Lower leg skin (tissue), 4 donors: ENCODE data around the gene PTPN4. TPM values are rescaled to one million over a fixed set of nuclear protein-coding genes. Genes with fewer than 3 reads are reported as not detected.

ENCODE experiments used
- DNase-seq, 2 donors: peaks; one replicate each; pipeline ENCODE4 v3.0.0-alpha.2; 2019; ENCODE audit warnings: low spot score in 2 of 2
- H3K4me3 ChIP-seq: fragments of 200-600 bp; sonication (generic); 2 replicates; pipeline ENCODE4 v1.5.1; 2017; ENCODE audit warnings: mild to moderate bottlenecking, low read depth; ENCODE audit not compliant: poor library complexity, severe bottlenecking
- CTCF ChIP-seq, 3 donors: fragments of 450-650 bp; IDR thresholded peaks; one replicate each; pipeline ENCODE4 v1.5.1; 2016; ENCODE audit warnings: antibody characterized with exemption in 3 of 3, mild to moderate bottlenecking in 3 of 3, moderate library complexity in 2 of 3
- POLR2A ChIP-seq, 2 donors: fragments of 450-650 bp; IDR thresholded peaks; one replicate each; pipeline ENCODE4 v1.6.1; 2016 to 2017; ENCODE audit warnings: antibody characterized with exemption in 2 of 2, mild to moderate bottlenecking in 1 of 2, moderate library complexity in 1 of 2
- WGBS, 2 donors: methylation state at CpG; one replicate each; pipeline ENCODE4 v1.1.5; 2018; 5-methylcytosine and 5-hydroxymethylcytosine counted together
- intact Hi-C: fragments of 100-400 bp; cut with DNase I; formaldehyde crosslinking; loops from one replicate; pipeline ENCODE4 v1.15.0; 2023; ENCODE audit warnings: low total_unique reads
- total RNA-seq, 4 donors: library from RNA; depleted of rRNA; stranded (reverse); fragments of >200 nt; gene quantifications; one replicate each; pipeline ENCODE4 v1.1.0, GENCODE V29; 2016

The PTPN4 gene
- total RNA-seq, 4 donors from 2014 or later, result 13.0 to 49.5 (median 20.4) TPM

DNA sequence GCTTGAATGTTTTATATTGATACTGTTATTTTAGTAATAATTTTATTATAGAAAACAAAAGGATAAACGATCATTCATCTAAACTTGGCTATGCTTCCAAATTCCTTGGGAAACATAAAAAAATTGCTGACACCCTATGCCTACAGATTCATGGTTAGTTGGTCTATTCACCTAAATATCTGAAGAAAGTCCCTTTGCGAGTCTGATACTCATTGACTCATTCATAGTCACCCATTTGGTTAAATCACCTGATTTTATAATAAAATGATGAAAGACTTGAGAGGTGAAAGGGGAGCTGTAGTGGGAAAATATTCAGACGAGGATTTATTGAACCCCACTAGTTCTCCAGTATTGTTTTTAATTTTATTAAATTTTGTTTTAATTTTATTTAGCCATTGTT, 112.0 kb downstream of the PTPN4 start:
- no peak for DNase-seq
- no peak overlapping the region for H3K4me3 ChIP-seq
- intact Hi-C loops, result no loop called here
- 78 to 91% methylated on average over 3 of the region's 3 CpGs for WGBS, 2 donors
- TF ChIP-seq CTCF (IDR thresholded peaks at IDR 0.05), result no peak

- intact Hi-C loops, result no loop called here
Measured at GRCh38 chr2:119873350-119874315, 113.9 kb downstream of the PTPN4 start.

DNA sequence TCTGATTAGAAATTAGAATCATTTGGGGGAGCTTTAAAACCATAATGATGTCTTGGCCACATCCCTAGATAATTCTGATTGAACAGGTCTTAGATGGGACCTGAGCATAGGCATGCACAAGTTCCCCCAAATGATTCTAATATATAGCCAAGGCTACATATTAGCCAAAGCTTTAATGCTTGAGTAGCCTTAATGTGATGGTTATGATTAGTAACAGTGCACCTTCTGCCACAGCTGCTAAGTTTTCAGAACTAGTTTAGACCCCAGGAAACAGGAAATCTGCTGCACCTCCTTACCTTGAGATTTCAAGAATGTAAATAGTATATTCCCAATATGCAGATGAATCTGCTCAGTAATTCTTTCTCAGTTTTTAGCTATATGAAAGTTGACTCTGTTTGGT, 119.8 kb downstream of the PTPN4 start:
- H3K4me3 ChIP-seq, result no peak overlapping the region
- no peak for TF ChIP-seq CTCF (IDR thresholded peaks at IDR 0.05)
- no peak for TF ChIP-seq POLR2A (IDR thresholded peaks at IDR 0.05)
- DNase-seq, result no peak
- intact Hi-C loops, result no loop called here

More at GRCh38 chr2:119873350-119874315, 113.9 kb downstream of the PTPN4 start:
- H3K4me3 ChIP-seq, result no peak overlapping the region
- TF ChIP-seq CTCF (IDR thresholded peaks at IDR 0.05) (no peak), POLR2A (IDR thresholded peaks at IDR 0.05) (no peak)
- 69 to 72% methylated on average over 4 of the region's 4 CpGs for WGBS, 2 donors
- no peak for DNase-seq

GRCh38 chr2:119888680-119889079, 129.0 kb downstream of the PTPN4 start:
- no peak for DNase-seq
- TF ChIP-seq POLR2A (IDR thresholded peaks at IDR 0.05) (no peak), CTCF (IDR thresholded peaks at IDR 0.05) (no peak)

GRCh38 chr2:119897736-119898395, 138.1 kb downstream of the PTPN4 start:
- TF ChIP-seq CTCF (IDR thresholded peaks at IDR 0.05), result no peak
- no peak for TF ChIP-seq POLR2A (IDR thresholded peaks at IDR 0.05)
- H3K4me3 ChIP-seq, result no peak overlapping the region
- WGBS, 2 donors, result 78 to 85% methylated on average over 5 of the region's 5 CpGs
- DNase-seq, result no peak
- intact Hi-C loops, result no loop called here

More at GRCh38 chr2:119888680-119889079, 129.0 kb downstream of the PTPN4 start:
- intact Hi-C loops, result no loop called here
- no peak overlapping the region for H3K4me3 ChIP-seq
- 84 to 85% methylated on average over 2 of the region's 2 CpGs for WGBS, 2 donors
